ENCODE results near the gene TTLL7.

- TF ChIP-seq CTCF (IDR thresholded peaks at IDR 0.05) (no peak), NR3C1 (CRISPR knock-in tag; conservative IDR thresholded peaks at IDR 0.05; ENCODE audit: low read depth) (no peak), RELA (CRISPR knock-in tag; IDR thresholded peaks at IDR 0.05; ENCODE audit: borderline replicate concordance) (no peak), TEAD4 (CRISPR knock-in tag; IDR thresholded peaks at IDR 0.05) (no peak), MAX (CRISPR knock-in tag; IDR thresholded peaks at IDR 0.05) (no peak), ZNF121 (CRISPR knock-in tag; IDR thresholded peaks at IDR 0.05) (no peak), JUN (CRISPR knock-in tag; IDR thresholded peaks at IDR 0.05) (no peak), ETV6 (CRISPR knock-in tag; IDR thresholded peaks at IDR 0.05) (no peak)
Observed at GRCh38 chr1:83834621-83835264, 164.2 kb downstream of the TTLL7 start.

Measured in WTC11 (cell line).